ENCODE measurements around the gene POMGNT2.

POMGNT2 gene

DNA sequence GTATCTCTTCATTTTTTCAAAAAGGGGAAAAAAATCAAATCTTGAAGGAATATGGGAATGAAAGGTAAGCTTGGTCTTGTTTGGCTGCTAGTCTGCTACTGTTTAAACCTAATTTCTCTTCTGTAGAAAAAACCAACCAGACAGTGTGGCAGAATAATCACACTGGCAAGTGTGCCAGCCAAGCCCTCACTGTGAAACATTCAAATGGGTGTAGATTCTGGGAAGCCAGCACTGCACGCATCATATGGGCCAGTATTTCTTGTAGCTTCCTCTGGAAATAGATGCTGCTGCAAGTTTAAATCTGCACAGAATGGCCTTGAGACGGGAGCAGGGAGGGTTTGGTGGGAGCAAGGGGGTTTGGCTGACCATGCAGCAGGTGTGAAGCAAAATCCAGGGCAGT, 62.1 kb downstream of the POMGNT2 start:
- DNase-seq (ENCODE audit: low spot score), result no peak

DNA sequence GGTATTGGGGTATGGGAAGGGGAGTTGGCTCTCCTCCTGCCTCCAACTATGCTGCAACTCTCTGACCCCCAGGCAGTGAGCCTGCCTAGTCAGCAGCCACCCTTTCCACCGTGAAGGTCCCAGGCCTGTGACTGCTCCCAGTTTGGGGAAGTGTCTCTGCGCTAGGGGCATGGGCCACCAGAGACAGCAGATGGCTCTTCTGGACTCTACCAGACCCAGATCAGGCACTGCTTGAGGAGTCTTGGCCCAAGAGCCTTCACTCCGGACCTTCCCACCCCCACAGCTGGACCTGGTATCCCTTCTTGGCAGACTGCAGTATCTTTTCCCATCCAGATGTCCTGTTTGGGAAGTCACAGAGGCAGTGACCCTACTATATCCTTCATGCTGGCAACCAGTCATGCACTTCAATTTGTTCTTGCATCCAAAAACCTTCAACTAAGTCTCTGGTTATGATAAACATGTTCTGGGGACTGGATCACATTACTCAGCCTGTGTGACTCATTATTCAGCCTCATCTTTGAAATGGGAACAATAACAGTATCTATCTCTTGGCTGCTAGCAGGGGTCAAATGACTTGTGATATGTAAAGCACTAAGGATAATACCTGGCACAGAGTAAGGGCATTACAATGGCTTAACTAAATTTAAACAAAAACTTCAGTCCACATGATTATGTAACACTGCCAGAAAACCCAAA, 62.7 kb downstream of the POMGNT2 start:
- DNase-seq (ENCODE audit: low spot score), result no peak

DNA sequence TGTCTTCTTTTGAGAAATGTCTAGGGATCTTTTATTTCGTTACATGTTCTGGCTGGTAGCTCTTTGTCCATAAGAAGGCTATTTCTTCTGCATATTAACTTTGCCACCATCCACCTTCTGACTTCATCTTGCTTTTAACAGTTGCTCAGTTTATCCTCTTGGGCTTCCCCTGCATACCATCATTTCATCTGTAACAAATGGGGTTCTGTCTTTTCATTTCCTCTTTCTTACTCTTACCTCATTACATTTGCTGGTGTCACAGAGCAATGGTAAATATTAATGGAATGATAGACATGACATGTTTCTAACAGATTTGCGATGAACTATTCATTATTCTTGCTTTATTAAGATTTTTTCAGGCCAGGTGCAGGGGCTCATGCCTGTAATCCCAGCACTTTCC, 64.4 kb downstream of the POMGNT2 start:
- DNase-seq (ENCODE audit: low spot score), result no peak

DNA sequence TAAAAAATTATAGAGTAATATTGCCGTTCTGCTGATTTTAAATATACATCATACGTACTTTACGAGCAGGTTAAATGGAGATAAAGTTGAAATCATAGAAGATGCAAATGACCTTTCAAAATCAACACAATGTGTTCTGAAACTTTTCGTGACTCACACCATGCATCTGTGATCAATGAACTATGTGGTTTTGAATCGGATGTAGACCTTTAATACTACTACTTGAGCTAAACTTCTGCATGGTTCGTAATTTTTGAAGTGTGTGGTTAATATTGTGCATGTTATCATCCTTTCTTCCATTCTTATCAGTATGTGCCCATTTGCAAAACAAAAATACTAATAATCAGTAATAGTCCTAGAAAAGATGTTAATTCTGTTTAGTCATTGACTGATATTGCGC, 67.9 kb downstream of the POMGNT2 start:
- DNase-seq (ENCODE audit: low spot score), result no peak

DNA sequence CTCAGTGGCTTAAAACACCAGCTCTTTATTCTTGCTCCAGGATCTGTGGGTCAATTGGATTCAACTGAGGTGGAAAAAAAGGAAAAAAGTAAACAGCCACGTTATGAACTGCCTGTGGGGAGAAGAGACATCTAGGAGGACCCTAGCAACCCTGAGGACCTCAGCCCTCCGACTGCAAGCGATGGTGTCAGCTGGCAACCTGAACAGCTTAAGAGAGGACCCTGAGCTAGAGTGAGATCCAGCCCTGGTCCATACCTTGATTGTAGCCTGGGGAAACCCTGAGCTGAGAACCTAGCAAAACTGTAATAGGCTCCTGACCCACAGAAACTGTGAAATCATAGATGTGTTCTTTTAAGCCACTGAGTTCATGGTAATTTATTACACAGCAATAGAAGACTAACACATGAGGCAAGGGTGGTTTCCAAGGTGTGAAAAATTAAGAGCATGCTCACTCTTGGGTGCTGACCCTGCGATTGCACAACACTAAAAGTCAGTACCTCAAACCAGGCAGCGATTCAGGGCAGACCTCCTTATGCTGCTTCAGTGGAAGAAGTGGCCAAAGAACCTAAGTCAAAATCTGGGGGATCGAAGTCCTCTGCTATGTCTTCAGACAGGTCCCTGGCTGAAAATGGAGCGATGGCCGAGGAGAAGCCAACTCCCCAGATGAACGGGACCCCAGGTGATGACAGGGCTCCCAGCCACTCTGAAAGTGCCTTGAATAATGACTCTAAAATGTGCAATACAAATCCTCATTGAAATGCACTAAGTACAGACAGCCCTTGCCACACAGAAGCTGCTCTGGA, 69.1 kb downstream of the POMGNT2 start:
- no peak for DNase-seq (ENCODE audit: low spot score)

DNA sequence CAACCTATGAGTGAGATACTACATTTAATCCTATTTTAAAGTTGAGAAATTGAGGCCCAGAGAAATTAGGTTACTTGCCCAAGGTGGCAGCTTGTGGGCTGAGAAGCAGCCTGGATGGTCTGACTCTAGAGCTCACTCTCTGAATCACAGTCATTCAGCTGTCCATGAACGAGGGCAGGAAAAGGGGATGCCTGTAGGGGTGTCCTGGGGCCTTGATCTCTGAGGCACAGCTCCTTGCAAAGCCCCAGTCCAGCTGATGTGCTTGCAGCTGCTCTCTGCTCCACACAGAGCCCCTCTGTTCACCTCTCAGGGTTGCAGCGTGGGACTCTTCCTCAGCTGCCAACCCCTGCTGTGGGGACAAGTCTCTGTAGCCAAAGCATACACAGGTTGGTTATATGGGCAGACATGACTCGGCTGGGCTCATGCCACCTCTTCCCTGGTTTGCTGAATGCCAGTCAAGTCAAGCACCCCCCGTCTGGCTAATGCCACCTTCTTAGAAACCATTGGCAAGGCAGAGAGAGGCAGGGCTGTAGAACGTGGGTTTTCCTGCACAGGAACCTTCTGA, 70.0 kb downstream of the POMGNT2 start:
- no peak for DNase-seq (ENCODE audit: low spot score)

DNA sequence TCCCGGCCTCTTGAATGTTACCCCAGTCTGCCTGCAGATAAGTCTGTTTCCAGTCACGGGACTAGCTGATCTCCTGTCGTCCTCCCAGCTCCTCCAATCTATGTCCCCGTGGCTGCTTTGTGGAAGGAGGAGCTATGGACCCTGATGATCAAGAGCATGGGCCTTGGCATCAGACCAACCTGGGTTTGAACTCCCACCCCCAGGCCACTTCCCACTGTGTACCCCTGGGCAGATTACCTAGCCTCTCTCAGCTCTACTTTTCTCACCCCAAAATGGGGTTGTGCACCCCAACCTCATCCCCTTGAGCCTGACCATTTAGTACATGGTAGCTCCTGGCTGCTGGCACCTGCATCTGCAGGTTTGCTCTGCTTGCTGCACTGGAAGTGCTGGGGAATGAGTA, 71.0 kb downstream of the POMGNT2 start:
- DNase-seq (ENCODE audit: low spot score), result no peak

DNA sequence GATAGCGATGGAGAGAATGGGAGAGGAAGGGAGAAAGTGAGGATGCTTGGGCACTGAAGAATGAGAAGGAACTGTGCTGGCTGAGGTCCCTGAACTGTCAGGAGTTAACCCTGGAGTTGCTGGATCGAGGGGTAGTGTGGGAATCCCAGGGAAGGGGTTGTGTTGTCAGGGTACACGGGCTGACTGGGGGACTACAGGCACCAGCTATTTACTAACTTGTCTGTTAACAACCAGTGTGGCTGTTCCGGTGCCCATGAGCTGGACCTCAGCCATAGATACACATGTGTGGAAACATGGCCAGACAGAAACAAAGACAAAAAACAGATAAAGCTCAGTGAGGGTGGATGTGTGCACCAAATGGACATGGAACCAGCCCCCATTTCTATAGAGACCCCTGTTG, 71.7 kb downstream of the POMGNT2 start:
- no peak for DNase-seq (ENCODE audit: low spot score)

DNA sequence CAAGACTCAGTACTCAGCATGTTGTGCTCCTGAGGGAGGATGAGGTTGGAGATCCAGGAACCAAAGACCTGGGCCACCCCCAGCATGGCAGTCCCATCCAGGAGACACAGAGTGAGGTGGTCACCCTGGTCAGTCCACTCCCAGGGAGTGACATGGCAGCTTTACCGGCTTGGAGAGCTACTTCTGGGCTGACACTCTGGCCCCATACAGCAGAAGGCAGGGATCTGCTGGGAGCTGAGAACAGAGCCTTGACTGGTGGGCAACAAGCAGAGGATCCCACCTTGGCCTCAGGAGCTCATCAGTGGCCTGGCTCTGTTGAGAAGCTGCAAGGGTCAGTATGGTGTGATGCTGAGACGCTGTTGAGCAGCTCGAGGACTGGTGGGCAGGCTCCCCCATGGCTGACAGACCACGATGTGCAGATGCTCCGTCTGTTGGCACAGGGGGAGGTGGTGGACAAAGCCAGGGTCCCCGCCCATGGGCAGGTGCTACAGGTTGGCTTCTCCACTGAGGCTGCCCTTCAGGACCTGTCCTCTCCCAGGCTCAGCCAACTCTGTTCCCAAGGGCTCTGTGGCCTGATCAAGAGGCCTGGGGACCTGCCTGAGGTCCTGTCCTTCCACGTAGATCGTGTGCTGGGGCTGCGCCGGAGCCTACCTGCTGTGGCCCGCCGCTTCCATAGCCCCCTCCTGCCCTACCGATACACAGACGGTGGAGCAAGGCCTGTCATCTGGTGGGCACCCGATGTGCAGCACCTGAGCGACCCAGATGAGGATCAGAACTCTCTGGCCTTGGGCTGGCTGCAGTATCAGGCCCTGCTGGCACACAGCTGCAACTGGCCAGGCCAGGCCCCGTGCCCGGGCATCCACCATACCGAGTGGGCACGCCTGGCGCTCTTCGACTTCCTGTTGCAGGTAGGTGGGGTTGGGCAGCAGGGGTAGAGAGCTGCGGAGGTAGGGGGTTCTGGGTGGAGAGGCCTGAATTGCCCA, 72.9 kb downstream of the POMGNT2 start:
- no peak for DNase-seq (ENCODE audit: low spot score)

DNA sequence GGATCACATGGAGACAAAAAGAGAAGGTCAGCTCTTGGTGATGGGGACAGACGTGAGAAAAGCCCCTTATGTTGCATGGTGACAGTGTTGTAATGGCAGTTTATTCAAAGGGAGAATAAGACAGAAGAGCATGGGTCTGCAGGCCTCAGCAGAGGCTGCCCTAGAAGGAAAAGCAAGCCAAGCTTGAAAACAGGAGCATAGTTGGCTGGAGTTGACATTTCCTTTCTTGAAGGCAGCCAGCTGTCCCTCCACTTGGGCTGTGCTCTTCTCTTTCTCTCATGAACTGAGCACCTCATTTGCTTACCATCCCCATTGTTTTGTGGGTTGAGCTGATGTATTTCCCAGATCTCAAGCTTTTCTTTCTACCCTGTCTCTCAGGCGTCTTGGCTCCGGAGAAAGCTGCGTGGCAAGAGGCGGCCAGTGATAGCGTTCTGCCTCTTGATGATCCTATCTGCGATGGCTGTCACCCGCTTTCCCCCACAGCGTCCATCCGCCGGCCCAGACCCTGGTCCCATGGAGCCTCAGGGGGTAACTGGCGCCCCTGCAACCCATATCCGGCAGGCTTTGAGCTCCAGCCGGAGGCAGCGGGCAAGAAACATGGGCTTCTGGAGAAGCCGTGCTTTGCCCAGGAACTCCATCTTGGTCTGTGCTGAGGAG, 73.9 kb downstream of the POMGNT2 start:
- DNase-seq (ENCODE audit: low spot score), result no peak

DNA sequence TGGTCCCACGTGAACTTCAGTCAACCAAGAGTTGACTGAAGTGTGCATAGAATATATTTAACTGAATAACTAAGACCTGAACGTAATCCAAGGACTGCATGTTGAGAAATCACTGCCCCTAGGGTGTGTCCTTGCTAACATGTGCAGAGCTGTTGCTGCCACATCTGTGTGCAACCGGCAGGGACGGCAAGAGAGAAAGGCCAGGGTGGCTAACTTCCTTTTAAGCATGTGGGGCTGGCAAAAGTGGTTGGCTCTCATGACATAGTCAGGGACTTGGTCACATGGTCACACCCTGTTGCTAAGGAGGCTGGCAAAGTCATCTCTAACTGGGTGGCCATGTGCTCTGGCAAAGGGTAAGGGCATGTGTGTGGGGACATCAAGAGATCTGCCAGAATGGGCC, 74.4 kb downstream of the POMGNT2 start:
- no peak for DNase-seq (ENCODE audit: low spot score)

DNA sequence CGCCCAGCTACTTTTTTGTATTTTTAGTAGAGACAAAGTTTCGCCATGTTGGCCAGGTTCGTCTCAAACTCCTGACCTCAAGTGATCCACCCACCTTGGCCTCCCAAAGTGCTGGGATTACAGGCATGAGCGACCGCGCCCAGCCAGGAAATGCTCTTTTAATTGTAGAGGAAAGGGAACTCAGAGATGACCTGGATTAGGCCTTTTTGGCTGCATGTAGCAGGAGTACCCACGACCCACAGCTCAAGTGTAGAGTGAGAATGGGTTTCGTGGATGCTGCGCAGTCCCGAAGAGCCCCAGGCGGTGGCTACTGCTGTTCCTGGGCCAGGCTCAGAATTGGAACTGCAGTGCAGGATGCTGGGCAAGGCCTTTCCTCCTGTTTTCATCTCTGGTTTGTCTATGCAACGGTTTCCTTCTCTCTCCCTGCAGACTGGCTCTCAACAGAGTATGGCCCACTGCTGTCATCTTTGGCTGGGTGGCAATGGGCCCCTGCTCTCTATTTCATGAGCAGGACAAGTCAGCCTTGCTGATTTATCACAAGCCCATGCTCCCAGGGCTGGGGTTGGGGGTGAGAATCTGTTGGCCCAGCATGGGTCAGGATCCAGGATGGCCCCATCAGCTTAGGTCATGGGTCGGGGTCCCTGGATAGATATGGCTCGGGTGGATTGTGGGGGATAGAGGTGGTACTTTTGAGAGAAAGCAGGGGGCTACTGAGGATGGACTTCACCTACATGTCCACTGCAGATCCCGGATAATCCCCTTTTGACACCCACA, 75.5 kb downstream of the POMGNT2 start:
- no peak for DNase-seq (ENCODE audit: low spot score)

All from hematopoietic multipotent progenitor cell treated with erythropoietin and hydrocortisone succinate and interleukin-3 and kit ligand, for 15 days (in vitro differentiated cells).